ENCODE measurements around the gene ALDOB. TPM values are rescaled to one million over a fixed set of nuclear protein-coding genes. Genes with fewer than 3 reads are reported as not detected.

The ALDOB gene
- total RNA-seq, 2 experiments from 2014 or later, result not detected

DNA sequence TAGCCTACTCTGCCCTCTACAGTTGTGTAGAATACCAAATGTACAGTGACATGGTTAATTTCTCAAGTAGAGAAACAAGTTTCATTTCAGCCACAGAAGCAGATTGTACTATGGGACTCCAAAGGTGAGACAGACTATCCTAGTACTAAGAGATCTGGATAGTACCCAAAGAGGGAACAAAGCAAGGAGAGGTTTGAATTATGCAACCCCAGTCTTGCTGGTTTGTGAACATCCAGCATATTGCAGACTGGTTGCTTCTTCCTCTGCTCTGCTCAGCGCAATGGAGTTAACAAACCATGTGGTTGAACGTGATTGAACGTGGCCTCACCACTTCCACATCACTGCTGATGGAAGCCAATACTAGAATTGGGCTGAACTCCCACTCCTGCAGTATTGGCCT lies 43.3 kb upstream of the ALDOB start:
- ChIA-PET POLR2A (no interaction called here), CTCF (no interaction called here)
- Mint-ChIP-seq H3K27me3 (peaks cover 30% of the 10 kb centered on the region), H3K27ac (no peak overlapping the region), H3K4me1 (ENCODE audit: low read depth) (no peaks in the 10 kb centered on the region), H3K9me3 (no peaks in the 10 kb centered on the region), H3K36me3 (ENCODE audit: low read depth) (no peaks in the 10 kb centered on the region), H3K4me3 (no peak overlapping the region)
- TF ChIP-seq, protein P1, sequence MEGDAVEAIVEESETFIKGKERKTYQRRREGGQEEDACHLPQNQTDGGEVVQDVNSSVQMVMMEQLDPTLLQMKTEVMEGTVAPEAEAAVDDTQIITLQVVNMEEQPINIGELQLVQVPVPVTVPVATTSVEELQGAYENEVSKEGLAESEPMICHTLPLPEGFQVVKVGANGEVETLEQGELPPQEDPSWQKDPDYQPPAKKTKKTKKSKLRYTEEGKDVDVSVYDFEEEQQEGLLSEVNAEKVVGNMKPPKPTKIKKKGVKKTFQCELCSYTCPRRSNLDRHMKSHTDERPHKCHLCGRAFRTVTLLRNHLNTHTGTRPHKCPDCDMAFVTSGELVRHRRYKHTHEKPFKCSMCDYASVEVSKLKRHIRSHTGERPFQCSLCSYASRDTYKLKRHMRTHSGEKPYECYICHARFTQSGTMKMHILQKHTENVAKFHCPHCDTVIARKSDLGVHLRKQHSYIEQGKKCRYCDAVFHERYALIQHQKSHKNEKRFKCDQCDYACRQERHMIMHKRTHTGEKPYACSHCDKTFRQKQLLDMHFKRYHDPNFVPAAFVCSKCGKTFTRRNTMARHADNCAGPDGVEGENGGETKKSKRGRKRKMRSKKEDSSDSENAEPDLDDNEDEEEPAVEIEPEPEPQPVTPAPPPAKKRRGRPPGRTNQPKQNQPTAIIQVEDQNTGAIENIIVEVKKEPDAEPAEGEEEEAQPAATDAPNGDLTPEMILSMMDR (IDR thresholded peaks at IDR 0.05), result no peak
- intact Hi-C loops (cut with micrococcal nuclease), result no loop called here
- no peak for ATAC-seq
- DNase-seq, result no peak

DNA sequence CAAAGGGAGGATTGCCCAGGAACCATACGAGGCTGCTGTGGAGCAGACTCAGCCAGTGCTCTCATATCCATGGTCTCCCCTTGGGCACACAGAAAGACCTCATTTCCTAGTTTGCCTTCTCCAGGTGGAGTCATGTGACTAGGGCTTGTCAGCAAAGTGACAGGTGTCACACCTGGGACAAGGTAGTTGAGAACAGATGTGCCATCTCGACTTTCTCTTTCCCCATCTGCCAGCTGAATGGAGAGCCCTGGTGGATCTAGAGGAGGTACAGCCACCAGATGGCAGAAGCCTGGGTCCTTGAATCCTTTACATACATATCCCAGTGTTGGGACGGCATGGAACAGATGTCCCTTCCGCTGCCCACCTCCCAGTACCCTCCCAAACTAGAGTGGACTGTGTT lies 42.9 kb upstream of the ALDOB start:
- H3K27ac Mint-ChIP-seq, result no peak overlapping the region
- no peaks in the 10 kb centered on the region for H3K9me3 Mint-ChIP-seq
- no peak overlapping the region for H3K4me3 Mint-ChIP-seq
- TF ChIP-seq, protein P1 (IDR thresholded peaks at IDR 0.05), result no peak
- no peaks in the 10 kb centered on the region for H3K36me3 Mint-ChIP-seq (ENCODE audit: low read depth)
- ATAC-seq (no peak), DNase-seq (no peak)
- peaks cover 32% of the 10 kb centered on the region for H3K27me3 Mint-ChIP-seq
- ChIA-PET POLR2A (no interaction called here), CTCF (no interaction called here)
- no peaks in the 10 kb centered on the region for H3K4me1 Mint-ChIP-seq (ENCODE audit: low read depth)
- intact Hi-C loops (cut with micrococcal nuclease), result no loop called here

DNA sequence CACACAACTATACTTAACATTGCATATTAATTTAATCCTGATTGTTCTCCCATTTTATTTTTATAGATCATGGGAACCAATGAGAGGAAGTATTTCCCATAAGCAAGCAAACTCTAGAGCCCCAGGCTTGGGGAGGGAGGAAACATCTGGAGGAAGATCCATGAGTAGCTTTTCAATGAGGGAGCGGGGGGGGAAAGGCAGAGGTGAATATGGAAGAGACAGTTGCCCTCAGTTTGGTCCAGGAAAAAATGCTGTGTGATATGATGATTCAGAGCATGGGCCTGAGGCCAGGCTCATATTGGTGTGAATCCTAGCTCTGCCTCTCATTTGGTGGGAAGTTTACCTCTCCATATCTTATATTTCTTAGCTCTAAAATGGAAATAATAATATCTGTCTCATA lies 42.2 kb upstream of the ALDOB start:
- peaks cover 30% of the 10 kb centered on the region for H3K27me3 Mint-ChIP-seq
- intact Hi-C loops (cut with micrococcal nuclease), result no loop called here
- CTCF ChIA-PET, result no interaction called here
- DNase-seq (no peak), ATAC-seq (no peak)
- H3K9me3 Mint-ChIP-seq, result no peaks in the 10 kb centered on the region
- TF ChIP-seq, protein P1 (IDR thresholded peaks at IDR 0.05), result no peak
- POLR2A ChIA-PET, result no interaction called here
- H3K4me1 Mint-ChIP-seq (ENCODE audit: low read depth), result no peaks in the 10 kb centered on the region
- H3K4me3 Mint-ChIP-seq, result no peak overlapping the region
- H3K27ac Mint-ChIP-seq, result no peak overlapping the region
- H3K36me3 Mint-ChIP-seq (ENCODE audit: low read depth), result no peaks in the 10 kb centered on the region

DNA sequence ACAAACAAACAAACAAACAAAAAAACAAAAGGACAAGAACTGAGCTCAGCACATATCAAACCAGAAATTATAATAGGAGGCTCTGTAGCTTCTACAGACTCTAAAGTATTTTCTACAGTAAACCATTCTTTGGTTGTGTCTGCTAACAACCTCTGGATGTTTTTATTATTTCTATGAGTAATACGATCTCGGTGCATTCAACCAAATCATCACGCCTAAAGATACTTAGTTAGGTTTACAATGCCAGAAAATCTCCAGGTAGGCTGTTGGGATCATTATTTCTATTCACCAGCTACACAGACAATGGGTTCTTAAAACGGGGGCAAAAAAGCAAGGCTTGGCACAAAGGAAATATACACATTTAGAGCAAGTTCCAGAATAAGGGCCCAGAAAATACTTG lies 41.6 kb upstream of the ALDOB start:
- Mint-ChIP-seq H3K27me3 (peaks cover 30% of the 10 kb centered on the region), H3K36me3 (ENCODE audit: low read depth) (no peaks in the 10 kb centered on the region), H3K4me1 (ENCODE audit: low read depth) (no peaks in the 10 kb centered on the region), H3K9me3 (no peaks in the 10 kb centered on the region), H3K4me3 (no peak overlapping the region), H3K27ac (no peak overlapping the region)
- no peak for ATAC-seq
- TF ChIP-seq, protein P1 (IDR thresholded peaks at IDR 0.05), result no peak
- intact Hi-C loops (cut with micrococcal nuclease), result no loop called here
- ChIA-PET CTCF (no interaction called here), POLR2A (no interaction called here)
- no peak for DNase-seq

DNA sequence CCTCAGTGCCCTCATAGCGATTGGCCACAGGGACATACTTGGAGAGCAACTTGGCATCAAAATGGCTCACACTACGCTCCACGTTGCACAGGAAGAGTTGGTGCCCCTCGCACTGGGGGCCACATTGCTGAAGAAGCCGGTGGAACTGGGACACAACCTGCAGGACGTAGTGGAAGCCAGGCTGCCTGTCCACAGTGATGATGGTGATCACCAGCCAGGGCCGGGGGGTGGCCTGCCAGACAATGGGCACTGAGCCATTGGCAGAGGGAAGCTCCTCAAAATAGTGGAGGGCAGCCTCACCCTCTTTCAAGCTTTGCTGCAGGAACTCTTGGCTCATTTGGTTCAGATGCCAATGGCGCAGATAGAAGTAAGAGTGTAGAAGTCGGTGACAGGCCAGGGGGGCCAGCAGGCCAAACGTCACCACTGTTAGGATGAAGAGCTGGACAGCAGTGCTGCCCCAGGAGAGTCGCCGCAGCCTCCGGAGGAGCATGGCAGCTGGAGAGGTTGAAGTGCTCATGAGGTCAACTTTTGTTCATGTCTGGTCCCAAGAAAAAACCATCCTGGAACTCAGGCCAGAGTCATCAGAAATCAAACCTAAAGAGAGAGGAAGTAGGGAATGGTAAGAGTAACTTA lies 41.1 kb upstream of the ALDOB start:
- peaks cover 33% of the 10 kb centered on the region for H3K27me3 Mint-ChIP-seq
- H3K9me3 Mint-ChIP-seq, result no peaks in the 10 kb centered on the region
- TF ChIP-seq, protein P1 (IDR thresholded peaks at IDR 0.05), result no peak
- CTCF ChIA-PET, result interaction anchor here (1.2 kb wide), 1 partner anchor 11 kb away, joined by 3 read pairs; no protein-coding TSS in a partner anchor
- H3K4me1 Mint-ChIP-seq (ENCODE audit: low read depth), result no peaks in the 10 kb centered on the region
- DNase-seq, result no peak
- no peak overlapping the region for H3K27ac Mint-ChIP-seq
- POLR2A ChIA-PET, result no interaction called here
- intact Hi-C loops (cut with micrococcal nuclease), result no loop called here
- H3K4me3 Mint-ChIP-seq, result no peak overlapping the region
- no peak for ATAC-seq
- no peaks in the 10 kb centered on the region for H3K36me3 Mint-ChIP-seq (ENCODE audit: low read depth)

All from activated CD8-positive, alpha-beta T cell treated with anti-CD3 and anti-CD28 coated beads for 36 hours (primary cell).